GM19372 (cell line): ENCODE measurements around the gene ISOC2.
"Not testable (repeated sequence)": the region's sequence is repeated elsewhere in the genome, so short reads cannot be mapped to it uniquely, and the experiment has no call there.

Experiments
- ATAC-seq: cut with Tn5 transposase; IDR thresholded peaks from one replicate; pipeline ENCODE4 v1.9.1; 2021; ENCODE audit warnings: mild to moderate bottlenecking, low read depth, moderate library complexity; ENCODE audit not compliant: unreplicated experiment

Gene ISOC2

GRCh38 chr19:55443824-55444480 is 17.5 kb downstream of the ISOC2 start:
- ATAC-seq = no peak

DNA sequence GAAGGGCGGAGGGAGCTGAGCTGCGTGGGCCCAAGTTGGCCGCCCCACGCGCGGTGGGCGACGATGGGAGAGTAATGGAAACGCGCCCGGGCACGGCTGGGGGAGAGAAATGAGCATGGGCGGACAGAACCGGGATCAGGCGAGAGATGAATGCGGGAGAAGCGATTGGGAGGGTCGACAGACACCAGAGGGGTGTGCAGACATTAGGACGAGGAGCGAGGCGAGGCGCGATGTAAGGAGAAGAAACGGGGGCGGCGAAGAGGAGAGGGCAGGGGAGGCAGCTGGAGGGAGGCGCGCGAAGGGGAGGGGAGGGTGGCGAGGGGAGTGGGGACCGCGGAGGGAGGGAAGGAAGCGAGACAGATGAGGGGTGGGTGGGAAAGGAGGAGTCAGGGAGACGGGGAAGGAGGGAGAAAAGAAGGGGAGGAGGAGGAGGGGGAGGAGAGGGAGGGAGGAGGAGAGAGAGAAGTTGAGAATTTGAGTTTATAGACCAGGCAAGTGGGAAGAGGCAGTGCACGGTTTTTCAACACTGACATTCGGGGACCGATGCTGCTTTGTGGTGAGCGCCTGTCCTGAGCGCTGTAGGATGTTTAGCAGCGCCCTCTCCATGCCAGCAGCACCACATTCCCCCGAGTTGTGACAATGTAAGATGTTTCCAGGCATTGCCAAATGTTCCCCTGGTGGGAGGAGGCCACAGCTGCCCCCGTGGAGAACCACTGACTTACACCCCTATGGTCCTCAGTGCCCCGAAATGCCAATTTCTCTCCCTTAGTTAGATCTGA is 18.2 kb downstream of the ISOC2 start, which contains the start of gene SHISA7:
Gene SHISA7, minus strand, starts transcription at position 256 of the 779 bp plus-strand sequence. CDS start 437 bp downstream, outside the sequence.
- no peak for ATAC-seq

GRCh38 chr19:55442372-55442961 is 19.0 kb downstream of the ISOC2 start:
- no peak for ATAC-seq

- no peak for ATAC-seq
Observed at GRCh38 chr19:55441692-55442321, 19.6 kb downstream of the ISOC2 start.

DNA sequence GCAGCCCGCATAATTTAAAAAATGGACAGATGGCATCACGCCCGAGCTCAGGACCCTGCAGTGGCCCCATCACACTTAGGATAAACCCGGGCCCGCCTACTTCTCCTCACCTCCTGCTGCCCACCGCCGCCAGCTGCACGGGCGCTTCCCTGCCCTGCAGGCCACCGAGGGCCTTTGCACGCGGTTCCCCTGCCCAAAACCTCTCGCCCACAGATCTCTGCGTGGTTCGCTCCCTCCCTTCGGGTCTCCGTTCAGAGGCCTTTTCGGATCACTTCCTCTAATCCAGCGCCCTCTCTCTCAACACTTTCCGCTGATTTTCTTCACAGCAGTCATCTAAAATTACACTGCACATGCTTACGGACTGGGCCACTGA is 20.1 kb downstream of the ISOC2 start:
- no peak for ATAC-seq

DNA sequence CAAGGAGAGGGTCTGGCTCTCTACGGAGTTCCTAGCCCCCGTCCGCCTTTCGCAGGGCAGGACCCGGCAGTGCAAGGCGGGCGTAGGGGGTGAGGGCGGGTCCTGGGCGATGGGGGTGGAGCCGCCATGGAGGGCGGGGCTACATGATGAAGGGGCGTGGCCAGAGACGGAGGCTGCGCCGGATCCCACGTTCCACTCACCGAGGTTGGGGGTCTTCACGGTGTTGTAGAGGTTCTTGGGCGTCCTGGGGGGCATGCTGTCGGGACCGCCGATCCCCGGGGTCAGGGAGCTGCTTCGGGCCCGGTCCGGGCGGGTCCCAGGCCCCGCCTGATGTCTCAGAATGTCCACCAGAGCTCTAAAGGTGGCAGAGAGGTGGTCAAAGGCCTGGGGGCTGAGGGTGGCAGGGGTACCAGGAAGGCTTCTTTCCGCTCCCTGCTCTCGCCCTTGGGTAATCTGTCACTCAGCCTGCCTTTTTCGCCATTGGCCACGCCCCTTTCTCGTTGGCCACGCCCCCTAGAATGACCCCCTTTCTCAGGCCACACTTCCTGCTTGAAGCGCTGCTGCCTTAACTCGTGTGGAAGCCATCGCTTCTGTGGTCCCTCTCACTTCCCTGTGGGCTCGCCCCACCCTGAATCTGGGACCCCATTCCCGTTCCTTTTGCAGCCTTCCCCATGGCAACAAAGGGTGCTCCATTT is 20.9 kb downstream of the ISOC2 start:
- no peak for ATAC-seq

DNA sequence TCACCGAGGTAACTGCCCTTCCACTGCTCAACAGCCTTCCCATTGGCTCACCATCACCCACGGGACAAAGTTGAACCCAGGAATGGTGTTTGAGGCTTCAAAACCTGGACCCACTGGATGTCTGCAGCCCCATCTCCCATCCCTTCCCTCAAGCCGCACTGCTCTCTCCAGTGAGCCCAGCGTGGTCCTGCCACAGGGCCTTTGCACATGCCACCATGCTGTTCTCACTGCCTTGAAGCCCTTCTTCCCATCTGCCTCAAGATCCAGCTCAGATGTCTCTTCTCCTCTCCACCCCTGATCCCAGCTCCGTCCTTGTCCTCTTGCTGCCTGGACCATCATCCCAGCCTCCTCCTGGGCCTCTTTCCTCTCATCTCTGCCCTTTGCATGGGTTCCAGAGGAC is 22.4 kb downstream of the ISOC2 start:
- ATAC-seq = no peak

DNA sequence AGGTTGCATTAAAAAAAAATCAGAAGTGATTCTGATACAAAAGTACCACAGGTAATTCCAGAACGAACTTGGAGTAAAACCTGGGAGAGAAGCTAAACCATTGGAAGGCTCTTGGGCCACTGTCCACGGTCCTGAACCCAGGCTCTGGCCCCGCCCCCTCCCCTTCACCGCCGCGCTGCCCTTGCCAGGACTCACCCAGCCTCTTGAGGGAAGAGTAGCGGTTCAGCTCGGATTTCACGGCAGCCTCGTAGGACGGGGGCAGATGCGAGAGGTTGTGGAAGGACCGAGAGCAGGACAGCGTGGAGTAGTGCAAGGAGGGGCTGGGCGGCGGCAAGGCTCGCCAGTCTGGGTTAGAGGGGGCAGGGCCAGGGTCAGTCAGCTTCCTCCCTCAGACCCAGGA is 24.0 kb downstream of the ISOC2 start:
- no peak for ATAC-seq

GRCh38 chr19:55436847-55437246 is 24.6 kb downstream of the ISOC2 start:
- ATAC-seq = no peak

- no peak for ATAC-seq
Observed at GRCh38 chr19:55435020-55435419, 26.4 kb downstream of the ISOC2 start.

DNA sequence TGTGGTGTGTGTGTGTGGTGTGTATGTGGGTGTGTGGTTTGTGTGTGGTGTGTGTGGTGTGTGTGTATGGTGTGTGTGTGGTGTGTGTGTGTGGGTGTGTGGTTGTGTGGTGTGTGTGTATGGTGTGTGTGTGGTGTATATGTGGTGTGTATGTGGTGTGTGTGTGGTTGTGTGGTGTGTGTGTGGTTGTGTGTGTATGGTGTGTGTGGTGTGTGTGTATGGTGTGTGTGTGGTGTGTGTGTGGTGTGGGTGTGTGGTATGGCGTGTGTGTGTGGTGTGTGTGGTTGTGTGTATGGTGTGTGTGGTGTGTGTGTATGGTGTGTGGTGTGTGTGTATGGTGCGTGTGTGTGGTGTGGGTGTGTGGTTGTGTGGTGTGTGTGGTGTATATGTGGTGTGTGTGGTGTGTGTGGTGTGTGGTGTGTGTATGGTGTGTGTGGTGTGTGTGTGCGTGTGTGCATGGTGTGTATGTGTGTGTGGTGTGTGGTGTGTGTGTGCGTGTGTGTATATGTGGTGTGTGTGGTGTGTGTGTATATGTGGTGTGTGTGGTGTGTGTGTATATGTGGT is 27.0 kb downstream of the ISOC2 start:
- ATAC-seq = no peak

DNA sequence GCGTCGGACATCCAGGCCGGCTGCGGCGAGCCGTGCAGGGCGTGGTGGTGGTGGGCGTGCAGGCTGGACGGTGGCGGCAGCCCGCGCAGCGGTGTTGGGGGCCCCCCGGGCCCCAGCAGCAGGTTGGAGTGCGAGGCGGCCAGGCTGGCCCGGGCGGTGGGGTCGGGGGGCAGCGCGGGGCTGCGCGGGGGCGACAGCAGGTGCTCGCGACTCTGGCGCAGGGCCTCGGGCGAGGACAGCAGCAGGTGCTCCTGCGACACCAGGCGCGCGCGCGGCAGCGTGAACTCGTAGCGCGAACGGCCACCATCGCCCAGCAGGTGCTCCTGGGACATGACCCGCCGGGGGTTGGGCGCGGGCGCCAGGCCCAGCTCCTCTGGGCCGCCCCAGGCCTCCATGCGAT is 28.1 kb downstream of the ISOC2 start:
- ATAC-seq = no peak

DNA sequence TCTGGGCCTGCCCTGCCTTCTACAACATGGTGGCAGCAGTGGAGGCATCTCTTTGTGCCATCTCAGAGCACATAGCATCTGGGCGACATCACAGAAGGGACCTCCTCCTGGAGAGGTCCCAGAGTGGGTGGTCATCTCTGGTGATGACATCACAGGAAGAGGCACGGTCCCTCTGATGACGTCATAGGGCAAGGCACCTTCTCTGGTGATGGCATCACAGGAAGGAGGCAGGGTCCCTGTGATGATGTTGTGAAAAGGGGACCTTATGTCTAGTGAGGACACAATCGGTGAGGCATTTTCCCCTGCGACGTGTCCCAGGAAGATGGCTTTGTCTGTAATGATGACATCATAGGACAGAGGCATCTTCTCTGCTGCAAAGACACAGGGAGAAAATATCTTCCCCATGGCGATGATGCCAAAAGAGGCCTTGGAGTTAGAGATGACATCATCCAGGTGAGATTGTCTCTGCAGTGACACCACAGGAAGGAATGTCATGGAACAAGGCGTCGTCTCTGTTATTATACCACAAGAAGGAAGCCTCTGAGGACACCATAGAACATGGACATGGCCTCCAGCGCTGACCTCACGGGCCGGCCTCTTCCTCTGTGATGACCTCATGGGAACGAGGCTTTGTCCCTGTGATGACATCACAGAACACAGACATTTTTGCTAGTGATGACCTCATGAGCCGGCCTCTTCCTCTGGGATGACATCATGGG is 29.0 kb downstream of the ISOC2 start:
- no peak for ATAC-seq

GRCh38 chr19:55431183-55431582 is 30.3 kb downstream of the ISOC2 start:
- ATAC-seq = no peak

- no peak for ATAC-seq
Observed at GRCh38 chr19:55426042-55426441, 35.4 kb downstream of the ISOC2 start.

DNA sequence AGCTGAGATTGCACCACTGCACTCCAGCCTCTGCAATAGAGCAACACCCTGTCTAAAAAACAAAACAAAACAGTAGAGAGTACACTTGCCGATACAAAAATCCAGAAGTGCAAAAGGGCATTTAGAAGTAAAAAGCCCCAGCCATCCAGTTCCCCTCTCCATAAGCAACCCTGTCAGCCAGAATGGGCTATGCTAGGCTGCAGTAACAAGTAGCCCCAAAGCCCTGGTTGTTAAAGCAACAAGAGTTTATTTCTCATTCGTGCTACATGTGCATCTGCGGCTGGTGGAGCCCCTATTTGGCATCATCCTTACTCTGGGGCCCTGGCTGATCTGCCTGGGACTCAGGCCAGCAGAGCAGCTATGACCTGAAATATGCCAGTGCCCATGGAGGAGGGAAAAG is 36.9 kb downstream of the ISOC2 start:
- no peak for ATAC-seq

DNA sequence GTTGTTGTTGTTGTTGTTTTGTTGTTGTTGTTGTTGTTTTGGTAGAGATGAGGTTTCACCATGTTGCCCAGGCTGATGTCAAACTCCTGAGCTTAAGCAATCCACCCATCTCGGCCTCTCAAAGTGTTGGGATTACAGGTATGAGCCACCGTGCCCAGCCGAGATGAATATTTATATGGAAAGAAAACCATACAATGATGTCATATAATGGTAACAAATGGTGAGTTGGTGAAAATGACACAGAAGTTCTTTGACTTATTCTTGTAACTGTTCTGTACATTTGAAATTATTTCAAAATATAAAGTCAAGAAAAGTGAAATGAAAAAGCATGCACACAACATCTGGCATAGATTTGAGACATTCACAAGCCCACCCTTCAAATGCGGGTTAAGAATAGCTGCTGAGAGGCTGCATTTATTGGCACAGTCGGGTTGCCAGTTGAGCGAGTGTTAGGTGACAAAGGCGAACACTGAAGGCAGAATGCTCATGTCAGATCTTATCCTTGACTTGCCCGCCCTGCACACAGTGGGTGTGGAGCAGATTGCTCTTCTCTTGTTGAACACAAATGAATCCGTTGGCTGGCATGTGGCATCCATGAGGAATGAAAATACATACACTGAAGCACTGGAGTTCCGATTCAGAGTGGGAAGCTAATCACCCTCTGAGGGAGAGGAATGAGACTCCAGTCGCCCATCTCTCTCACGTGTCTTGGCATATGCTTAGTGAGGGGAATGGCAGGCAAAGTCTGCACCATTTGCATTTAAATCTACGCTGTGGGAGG is 38.0 kb downstream of the ISOC2 start:
- no peak for ATAC-seq

DNA sequence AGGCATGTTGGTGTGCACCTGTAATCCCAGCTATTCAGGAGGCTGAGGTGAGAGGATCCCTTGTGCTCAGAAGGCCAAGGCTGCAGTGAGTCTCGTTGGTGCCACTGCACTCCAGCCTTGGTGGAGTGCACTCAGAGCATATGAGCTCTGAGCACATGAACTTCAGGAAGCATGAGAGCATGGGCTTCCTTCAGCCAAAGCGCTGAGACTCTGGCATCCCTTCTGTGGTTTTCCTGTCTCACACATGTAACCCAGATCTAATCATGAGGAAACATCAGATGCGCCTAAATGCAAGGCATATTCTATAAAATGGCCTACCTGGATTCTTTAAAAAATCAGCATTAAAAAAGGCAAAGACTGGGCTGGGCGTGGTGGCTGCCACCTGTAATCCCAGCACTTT is 40.2 kb downstream of the ISOC2 start:
- ATAC-seq = not testable (repeated sequence)
